Measurements from ENCODE around the gene DENND1A. TPM values are rescaled to one million over a fixed set of nuclear protein-coding genes. Genes with fewer than 3 reads are reported as not detected.

Gene DENND1A
- total RNA-seq, 2 donors from 2014 or later: 12.6 to 22.7 TPM

DNA sequence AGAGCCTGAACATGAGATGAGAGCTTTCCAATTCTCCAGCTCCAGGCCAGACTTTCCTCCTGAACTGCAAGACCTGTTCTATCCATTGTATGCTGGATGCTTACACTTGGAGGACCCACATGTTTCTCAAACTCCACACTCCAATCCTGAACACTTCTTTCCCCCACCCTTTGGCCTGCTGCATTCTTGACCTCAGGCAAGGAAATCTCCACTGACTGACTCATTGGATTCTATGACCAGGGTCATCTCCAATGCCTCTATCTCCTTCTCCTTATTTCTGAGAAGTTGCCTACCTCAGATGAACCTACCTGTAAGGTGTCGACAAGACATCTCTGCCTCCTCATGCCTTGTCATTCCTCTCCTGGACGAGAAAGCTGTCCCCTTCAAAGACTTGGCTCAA lies 420.3 kb downstream of the DENND1A start:
- Mint-ChIP-seq H3K9me3 (no peaks in the 10 kb centered on the region), H3K36me3 (no peaks in the 10 kb centered on the region), H3K27ac (no peak overlapping the region)
- ATAC-seq: no peak
- DNase-seq (ENCODE audit: low spot score in 2 of 2): no peak

DNA sequence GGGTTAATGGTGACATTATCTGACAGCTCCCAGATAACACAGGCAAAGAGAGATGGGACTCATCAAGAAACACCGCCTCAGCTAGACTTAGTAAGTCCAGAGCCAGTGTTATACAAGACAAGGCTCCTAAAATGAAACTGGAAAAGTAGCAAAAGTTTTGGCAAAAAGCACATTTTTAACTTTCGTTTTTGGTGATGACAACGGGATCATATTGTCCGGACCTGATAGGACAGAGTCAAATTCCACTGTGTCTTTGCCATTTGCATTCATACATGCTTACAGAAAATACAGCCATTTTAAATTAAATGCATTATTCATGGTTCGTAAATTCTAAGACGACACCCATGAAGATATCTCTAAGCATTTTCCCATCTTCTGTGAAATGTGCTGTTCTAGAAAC lies 421.9 kb downstream of the DENND1A start:
- DNase-seq (ENCODE audit: low spot score in 2 of 2): no peak
- Mint-ChIP-seq H3K27ac (no peak overlapping the region), H3K36me3 (no peaks in the 10 kb centered on the region), H3K9me3 (no peaks in the 10 kb centered on the region)
- no peak for ATAC-seq

DNA sequence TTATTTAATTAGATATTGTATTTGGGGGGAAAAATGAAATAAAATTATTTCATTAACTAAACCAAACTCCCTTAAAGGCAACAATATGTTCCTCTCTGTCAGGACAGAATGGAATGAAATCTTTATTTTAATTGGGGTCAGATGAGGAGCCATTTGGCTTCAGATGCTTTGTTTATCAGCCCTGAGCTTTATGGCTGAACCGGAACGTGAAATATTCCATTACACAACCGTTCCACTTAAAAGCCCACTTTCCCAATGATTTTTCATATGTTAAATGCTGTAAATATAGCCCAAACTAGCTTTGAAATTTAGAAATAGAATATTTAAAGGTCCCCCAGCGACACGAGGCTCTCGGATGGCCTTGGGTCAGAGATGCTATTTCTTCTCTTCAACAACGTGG lies 424.4 kb downstream of the DENND1A start:
- Mint-ChIP-seq H3K36me3 (no peaks in the 10 kb centered on the region), H3K9me3 (no peaks in the 10 kb centered on the region), H3K27ac (no peak overlapping the region)
- DNase-seq (ENCODE audit: low spot score in 2 of 2) (no peak), ATAC-seq (no peak)

DNA sequence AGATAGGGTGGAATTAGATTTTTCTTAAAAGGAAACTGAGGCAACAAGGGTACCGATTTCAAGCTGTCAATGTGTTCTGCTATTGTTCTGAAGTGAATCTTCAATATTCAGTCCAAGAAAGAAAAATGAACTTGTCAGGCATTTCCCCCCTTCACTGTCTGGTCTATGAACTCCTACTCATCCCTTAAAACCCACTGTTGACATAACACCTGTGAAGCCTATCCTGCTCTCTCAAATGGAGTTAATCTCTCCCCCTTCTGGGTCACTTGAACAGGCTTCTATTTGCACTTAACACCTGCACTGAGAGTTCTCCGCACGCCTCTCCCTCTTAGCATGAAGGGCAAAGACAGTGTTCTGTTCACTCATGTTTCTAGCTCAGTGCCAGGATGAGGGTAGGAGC lies 429.6 kb downstream of the DENND1A start:
- no peak for DNase-seq (ENCODE audit: low spot score in 2 of 2)

DNA sequence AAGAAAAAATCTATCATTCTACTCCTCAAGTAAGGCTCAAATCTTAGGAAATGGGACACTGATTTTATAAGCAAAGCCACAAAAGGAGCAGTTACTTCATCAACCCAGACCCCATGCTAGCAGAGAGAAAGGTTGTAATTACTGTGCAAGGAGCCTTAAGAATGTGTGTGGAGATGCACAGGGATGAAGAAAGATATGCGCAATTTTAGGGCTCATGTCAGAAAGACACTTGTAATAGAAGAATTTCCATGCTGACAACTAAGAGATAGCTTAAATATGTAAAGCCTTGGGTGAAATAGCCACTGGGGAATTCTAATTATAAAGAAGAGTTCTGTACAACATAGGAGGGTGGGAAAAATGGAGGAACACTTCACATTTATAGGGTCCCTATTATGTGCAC lies 432.1 kb downstream of the DENND1A start:
- H3K9me3 Mint-ChIP-seq: no peaks in the 10 kb centered on the region
- H3K36me3 Mint-ChIP-seq: no peaks in the 10 kb centered on the region
- ATAC-seq (no peak), DNase-seq (ENCODE audit: low spot score in 2 of 2) (no peak)
- H3K27ac Mint-ChIP-seq: no peak overlapping the region

More for the DNA sequence above, 429.6 kb downstream of the DENND1A start:
- no peaks in the 10 kb centered on the region for H3K9me3 Mint-ChIP-seq
- no peak overlapping the region for H3K27ac Mint-ChIP-seq
- no peaks in the 10 kb centered on the region for H3K36me3 Mint-ChIP-seq
- no peak for ATAC-seq

DNA sequence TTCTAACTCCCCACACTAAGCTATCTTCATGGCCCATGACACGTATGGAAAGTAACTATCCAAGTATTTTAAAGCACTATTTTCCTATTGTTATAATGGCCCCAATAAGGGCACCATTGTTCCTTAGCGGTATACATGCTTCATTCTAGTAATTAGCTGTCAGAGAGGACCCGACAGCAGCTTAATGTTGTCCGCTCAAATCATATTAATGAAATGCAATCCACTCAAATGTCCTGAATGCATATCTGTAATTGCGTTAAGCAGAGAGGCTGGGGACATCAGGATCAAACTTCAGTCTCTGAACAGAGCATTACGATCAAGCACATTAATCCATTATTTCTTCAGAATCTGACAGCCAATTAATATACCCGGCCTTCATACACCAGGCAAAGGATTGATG lies 434.2 kb downstream of the DENND1A start:
- ATAC-seq: no peak
- no peaks in the 10 kb centered on the region for H3K36me3 Mint-ChIP-seq
- H3K27ac Mint-ChIP-seq: no peak overlapping the region
- no peak for DNase-seq (ENCODE audit: low spot score in 2 of 2)
- no peaks in the 10 kb centered on the region for H3K9me3 Mint-ChIP-seq

DNA sequence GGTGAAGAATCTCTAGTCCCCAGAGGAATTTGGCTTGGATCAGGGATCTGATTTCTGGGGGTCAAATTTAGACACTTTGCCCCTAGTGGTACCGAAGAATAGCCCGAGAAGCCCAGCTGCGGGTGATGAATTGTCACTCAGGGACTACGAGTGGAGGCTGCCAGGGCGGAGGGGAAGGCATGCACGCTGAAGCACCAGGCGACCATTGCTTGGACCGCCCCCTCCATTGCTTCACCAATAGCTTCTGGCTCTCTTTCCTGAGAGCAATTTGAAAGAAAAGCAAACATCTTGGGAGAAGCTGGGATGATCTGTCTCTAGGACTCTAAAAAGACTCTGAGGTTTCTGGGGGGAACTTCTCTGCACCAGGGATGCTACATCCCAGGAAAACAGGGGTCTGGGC lies 436.3 kb downstream of the DENND1A start:
- Mint-ChIP-seq H3K27ac (no peak overlapping the region), H3K9me3 (no peaks in the 10 kb centered on the region), H3K36me3 (no peaks in the 10 kb centered on the region)
- DNase-seq (ENCODE audit: low spot score in 2 of 2): no peak
- ATAC-seq: no peak

DNA sequence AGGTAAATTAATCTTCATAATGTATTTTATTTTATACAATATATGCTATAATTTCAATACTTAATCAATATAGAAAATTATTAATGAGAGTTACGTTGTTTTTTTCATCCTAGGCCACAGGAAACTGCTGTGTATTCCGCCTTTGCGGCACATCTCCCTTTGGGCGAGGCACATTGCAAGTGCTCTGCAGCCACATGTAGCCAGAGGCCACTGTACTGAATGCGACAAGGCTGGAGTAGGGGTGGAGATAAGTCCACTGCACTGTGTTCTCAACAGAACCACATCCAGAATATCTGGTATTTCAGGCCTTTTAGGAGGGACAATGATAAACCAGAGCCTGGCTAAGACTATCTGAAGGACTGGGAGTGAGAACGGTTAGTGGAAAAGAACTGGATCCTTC lies 439.2 kb downstream of the DENND1A start:
- H3K27ac Mint-ChIP-seq: no peak overlapping the region
- no peak for ATAC-seq
- no peaks in the 10 kb centered on the region for H3K36me3 Mint-ChIP-seq
- H3K9me3 Mint-ChIP-seq: no peaks in the 10 kb centered on the region
- no peak for DNase-seq (ENCODE audit: low spot score in 2 of 2)

DNA sequence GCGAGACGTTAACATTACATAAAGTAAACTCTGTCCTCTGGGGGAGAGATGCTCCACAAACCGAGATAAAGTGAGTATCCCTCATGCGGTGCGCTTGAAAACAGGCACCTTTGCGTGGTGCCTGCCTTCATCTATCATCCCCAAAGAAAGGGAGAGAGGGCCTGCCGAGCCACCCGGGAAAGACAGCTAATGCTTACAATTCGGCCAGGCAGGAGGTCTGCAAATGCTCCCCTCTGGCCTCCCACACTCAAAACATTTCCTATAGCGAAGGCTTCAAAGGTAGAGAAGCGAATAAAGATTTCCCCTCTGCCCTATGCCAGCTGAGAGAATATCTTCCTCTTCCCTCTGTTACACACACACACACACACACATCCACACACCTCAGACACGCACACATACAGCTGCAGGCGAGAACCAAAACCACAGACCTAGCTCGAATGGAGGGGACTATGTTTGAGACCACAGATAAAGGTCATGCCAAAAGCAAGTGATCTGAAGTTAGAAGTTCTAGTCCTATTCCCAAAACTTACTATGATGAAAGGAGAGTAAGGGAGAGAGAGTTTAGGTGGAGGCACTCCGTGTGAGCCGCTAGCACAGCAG lies 441.1 kb downstream of the DENND1A start:
- Mint-ChIP-seq H3K9me3 (no peaks in the 10 kb centered on the region), H3K27ac (no peak overlapping the region), H3K36me3 (no peaks in the 10 kb centered on the region)
- no peak for DNase-seq (ENCODE audit: low spot score in 2 of 2)
- ATAC-seq: no peak

DNA sequence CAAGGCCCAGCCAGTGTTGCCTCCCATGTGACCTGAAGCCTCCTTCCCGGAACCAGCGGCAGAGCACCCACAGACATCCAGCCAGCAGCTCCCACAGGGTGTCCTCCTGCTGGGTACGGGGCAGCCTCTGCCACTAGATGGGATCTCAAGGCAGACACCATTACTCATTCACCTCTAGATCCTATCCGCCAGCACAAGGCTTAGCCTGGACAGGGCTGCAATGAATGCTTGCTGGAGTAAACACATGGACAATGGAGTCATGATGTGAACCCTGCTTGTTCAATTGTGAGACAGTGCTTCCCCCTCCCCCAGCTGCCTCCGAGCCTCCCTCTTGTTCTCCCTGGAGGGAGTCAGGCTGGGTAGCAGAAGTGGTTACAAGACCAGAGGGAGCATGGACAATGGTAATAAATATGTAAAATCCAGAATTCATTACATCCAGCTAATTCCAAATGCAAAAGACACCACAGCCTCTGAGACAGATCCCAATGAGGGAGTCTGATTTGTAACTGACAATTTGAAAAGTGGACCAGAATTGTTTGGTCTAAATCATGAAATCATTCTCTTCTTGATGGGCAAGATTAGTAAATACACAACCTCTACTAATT lies 441.9 kb downstream of the DENND1A start:
- no peak for DNase-seq (ENCODE audit: low spot score in 2 of 2)
- H3K9me3 Mint-ChIP-seq: no peaks in the 10 kb centered on the region
- no peak for ATAC-seq
- peak overlapping the region in 1 of 2 donors; percentile 31 for H3K27ac Mint-ChIP-seq
- no peaks in the 10 kb centered on the region for H3K36me3 Mint-ChIP-seq

DNA sequence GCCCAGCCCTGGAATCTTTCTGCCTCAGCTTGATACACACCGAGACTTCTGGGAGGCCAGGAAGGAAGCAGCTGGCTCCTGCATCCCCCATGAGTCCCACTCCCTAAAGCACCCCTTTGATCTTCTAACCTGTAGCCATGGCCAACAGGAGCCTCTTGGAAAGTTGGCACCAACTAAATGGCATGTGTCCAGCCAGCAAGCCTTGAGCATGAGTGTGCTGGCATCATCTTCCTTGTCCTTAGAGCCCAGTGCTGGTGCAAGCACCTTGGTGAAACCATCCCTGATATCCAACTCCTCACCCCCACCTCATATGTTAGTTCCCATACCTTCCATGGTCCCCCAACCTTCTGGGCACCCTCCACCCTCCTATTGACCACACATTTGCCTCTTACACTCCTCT lies 443.5 kb downstream of the DENND1A start:
- no peak overlapping the region for H3K27ac Mint-ChIP-seq
- ATAC-seq: no peak
- no peaks in the 10 kb centered on the region for H3K9me3 Mint-ChIP-seq
- H3K36me3 Mint-ChIP-seq: no peaks in the 10 kb centered on the region
- DNase-seq (ENCODE audit: low spot score in 2 of 2): no peak

DNA sequence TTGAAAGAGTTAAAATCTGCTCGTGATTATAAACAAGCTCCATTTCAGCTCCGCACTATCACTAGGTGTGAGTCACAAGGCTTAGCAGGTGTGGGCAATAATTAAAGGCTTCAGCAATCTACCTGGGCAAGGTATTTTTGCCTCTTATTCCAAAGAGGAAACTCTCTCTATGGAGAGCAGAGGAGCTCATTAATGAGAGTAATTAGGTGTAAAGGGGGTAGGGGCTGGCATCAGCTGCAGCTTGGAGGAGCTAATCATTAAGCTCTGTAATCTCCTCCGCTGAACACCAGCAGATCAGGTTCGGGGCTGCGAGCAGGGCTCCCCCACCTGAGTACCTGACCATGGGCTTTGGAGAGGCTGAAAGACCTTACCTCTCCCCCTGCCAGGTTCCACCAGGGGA lies 444.7 kb downstream of the DENND1A start:
- no peak for ATAC-seq
- no peak for DNase-seq (ENCODE audit: low spot score in 2 of 2)
- Mint-ChIP-seq H3K36me3 (no peaks in the 10 kb centered on the region), H3K27ac (no peak overlapping the region), H3K9me3 (no peaks in the 10 kb centered on the region)

DNA sequence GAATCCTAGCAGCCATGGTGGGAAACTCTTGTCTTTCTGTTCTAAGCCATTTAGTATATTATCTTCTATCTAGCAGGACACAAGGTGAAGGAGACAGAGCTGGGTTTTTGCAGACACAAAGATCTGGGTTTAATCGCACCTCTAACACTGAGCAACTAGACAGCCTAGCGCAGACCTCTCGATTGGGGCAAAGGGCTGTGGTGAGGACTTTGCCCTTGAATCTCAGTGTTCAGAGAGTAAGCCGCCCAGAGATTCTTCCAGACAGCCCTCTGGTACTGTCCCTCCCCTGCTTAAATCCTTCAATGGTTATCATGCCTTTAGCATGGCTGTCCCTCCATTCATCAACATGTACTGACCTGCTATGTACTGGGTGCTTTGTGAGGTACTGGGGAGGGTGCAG lies 445.8 kb downstream of the DENND1A start:
- H3K9me3 Mint-ChIP-seq: no peaks in the 10 kb centered on the region
- no peak for ATAC-seq
- H3K27ac Mint-ChIP-seq: no peak overlapping the region

DNA sequence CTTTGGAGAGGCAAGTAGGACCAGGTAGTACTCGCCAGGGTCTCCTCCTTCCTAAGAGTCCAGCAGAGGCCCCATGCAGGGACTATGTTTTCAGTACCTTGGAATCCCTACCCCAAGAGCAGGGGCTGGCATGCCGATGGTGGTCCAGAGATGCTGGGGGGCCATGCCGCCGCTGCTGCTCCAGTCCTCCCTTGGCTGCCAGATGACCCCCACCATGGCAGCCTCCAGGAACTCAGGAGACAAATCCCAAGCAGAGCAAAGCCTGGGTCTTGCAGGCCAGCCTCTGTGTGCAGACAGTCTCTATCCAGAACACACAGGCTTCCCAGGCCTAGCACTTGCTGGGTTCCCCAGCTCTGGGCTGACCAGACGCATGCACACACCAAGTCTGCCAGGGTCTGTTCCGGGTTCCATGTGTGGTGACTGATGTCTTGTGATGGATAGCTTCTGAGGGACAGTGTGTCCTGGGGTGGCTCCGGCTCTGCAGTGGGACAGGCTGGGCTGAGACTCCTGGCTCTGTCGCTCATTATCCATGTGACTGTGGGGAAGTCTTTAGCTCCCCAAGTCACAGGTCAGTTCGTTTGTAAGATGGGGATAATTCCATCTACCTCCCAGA lies 446.6 kb downstream of the DENND1A start:
- ATAC-seq: no peak
- Mint-ChIP-seq H3K36me3 (no peaks in the 10 kb centered on the region), H3K9me3 (no peaks in the 10 kb centered on the region), H3K27ac (no peak overlapping the region)
- DNase-seq (ENCODE audit: low spot score in 2 of 2): no peak

More for the DNA sequence above, 445.8 kb downstream of the DENND1A start:
- DNase-seq (ENCODE audit: low spot score in 2 of 2): no peak
- H3K36me3 Mint-ChIP-seq: no peaks in the 10 kb centered on the region

DNA sequence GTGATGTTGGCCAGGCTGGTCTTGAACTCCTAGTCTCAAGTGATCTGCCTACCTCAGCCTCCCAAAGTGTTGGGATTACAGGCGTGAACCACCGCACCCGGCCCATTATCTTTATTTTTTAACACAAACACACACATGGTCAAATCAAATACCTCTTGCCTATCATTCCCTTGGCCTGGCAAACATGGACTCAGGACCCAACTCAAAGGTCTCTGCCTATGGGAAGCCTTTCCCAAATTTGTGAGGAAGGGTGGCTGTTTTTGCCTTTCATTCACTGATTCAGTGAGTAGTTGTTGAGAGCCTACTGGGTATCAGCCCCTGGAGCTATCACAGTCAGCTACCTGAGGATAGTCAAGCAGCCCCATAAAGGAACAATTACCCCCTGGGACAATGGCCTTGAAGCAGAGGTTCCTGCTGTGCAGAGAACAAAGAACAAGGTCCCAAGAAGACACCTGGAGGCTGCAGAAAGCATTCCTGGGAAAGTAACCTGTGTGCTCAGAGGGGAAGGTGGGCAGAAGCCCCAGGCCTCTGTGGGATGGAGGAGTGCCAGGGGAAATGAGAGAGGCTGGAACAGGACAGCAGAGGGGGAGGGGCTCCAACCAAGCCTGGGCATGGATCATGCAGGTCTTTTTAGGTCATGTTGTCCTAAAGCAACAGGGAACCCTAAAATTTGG lies 447.5 kb downstream of the DENND1A start:
- peak overlapping the region in 1 of 2 donors; percentile 63 for H3K27ac Mint-ChIP-seq

DNA sequence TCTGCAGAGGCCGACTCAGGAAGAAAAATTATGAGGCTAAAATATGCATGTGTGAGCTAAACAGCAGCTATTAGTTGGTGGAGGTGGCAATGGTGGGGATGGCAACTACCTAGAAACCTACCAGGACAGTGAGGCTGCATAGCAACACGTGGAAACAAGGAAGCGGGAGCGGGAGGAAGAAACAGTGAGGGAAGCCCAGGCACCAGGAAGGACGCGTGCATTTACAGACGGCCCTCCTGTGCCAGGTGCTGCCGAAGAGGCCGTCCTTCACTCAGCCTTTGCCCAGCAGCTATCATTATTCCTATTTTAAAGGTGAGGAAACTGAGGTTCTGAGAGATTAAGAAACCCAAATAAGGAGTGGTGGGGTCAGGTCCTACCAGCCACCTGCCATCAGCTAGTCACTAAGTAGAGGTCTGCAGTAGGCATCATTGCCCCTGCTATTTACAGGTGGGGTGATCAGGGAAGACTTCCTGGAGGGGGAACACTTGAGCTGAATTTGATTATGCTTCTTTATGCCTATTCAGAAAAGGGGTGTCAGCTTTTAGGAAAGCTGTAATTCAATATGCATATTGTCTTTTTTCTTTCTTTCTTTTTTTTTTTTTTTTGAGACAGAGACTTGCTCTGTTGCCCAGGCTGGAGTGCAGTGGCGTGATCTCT lies 448.6 kb downstream of the DENND1A start:
- Mint-ChIP-seq H3K9me3 (no peaks in the 10 kb centered on the region), H3K36me3 (no peaks in the 10 kb centered on the region), H3K27ac (no peak overlapping the region)
- ATAC-seq (no peak), DNase-seq (ENCODE audit: low spot score in 2 of 2) (no peak)

More for the DNA sequence above, 447.5 kb downstream of the DENND1A start:
- DNase-seq (ENCODE audit: low spot score in 2 of 2) (no peak), ATAC-seq (no peak)
- Mint-ChIP-seq H3K9me3 (no peaks in the 10 kb centered on the region), H3K36me3 (no peaks in the 10 kb centered on the region)

DNA sequence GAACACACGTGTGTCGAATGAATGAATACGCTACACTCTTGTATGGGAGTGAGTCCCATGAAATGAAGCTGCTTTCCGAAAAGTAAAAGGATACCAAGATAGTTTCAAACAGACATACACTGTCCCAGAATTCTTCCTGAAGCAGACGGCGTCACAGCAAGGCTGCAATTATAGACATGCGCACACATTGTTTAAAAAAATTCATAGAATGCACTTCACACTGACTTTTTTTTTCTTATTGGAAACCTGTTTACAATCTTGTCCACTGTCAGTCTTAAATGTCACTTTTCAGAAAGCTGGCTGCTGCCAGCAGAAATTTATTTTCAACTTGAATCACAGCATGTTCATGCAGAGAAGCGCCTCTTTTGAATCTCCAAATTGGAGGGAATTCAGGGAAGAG lies 449.1 kb downstream of the DENND1A start:
- no peaks in the 10 kb centered on the region for H3K36me3 Mint-ChIP-seq

More for the DNA sequence above, 449.1 kb downstream of the DENND1A start:
- Mint-ChIP-seq H3K27ac (no peak overlapping the region), H3K9me3 (no peaks in the 10 kb centered on the region)
- DNase-seq (ENCODE audit: low spot score in 2 of 2): no peak
- no peak for ATAC-seq

All from activated naive CD4-positive, alpha-beta T cell treated with anti-CD3 and anti-CD28 coated beads, Interleukin-2, amount 50 U/mL, for 72 hours (primary cell).